ENCODE measurements around the gene TRPC4AP. TPM values are rescaled to one million over a fixed set of nuclear protein-coding genes. Genes with fewer than 3 reads are reported as not detected.

Gene TRPC4AP
- total RNA-seq, 4 donors from 2014 or later, result 53.3 to 76.8 (median 73.5) TPM

DNA sequence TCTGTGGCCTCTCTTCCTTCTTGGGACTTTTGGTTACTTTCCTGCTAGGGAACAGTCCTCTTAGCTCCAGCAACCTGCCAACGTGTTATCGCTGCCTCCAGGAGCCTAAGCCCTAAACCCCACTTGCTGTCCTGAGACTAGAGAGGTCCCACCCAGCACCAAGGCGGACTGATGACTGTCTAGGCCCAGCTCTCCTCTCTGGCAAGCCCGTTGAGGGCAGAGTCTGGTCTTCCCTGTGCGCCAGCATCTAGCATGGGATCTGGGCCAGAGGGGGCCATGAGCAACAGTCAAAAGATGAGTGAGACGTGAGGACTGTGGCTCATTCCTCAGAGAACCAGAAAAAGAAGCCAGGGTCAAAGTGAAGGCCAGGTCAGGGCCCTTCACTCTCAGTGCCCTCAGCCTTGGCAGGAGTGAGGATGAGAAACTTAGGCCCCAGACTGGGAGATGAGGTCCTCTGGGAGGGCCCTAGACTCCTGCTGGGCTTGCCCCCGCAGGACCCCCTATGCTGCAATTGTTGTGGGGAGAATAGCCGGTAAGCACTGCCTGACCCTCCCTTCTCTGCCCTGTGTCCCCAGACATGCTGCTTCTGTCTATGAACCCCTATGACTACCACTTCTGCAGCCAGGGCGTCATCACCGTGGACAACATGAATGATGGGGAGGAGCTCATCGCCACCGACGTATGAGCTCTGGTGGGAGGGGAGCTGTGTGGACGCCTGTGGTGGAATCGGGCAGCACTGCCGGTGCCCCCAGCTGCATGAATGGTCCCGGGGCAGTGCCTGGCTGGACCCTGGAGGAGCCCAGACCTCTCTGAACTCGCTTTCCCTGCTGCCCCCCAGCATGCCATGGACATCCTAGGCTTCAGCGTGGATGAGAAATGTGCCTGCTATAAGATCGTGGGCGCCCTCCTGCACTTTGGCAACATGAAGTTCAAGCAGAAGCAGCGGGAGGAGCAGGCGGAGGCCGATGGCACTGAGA lies 106.0 kb downstream of the TRPC4AP start:
- H3K27ac ChIP-seq, result no peak overlapping the region
- WGBS, 2 donors, result 72 to 73% methylated on average over 22 to 24 of the region's 24 CpGs

DNA sequence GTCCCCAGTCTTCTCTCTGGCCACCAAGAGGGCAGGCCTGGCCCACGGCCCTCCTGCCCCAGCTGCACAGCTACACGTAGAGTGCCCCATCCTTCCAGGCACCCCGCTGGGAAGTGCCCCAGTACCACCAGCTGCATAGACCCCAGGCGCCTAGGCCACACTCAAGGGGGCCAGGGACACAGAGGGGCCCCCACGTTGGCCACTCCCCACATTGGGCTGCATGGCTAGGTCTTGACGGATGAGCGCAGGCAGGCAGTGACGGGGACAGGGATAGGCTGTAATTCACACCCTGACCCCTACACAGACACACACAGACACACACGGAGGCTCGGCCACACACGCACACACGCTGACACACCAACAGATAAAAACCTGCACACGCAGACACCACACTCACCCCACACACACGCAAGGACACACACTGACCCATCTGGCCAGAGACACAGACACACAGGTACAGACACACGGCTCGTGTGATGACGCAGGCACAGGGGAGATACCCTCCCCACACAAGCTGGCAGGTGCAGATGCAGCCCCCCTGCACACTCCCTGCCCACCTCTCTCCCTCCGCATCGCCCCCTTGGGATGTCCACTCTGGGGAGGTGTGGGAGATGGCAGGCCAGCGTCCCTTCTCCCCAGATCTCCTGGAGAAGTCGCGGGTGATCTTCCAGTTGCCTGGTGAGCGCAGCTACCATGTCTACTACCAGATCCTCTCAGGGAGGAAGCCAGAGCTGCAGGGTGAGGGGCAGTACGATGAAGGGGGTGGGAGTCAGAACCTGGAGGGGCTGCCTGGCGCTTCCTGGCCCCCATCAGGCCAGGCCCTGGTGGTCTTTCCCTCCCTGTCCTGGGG lies 106.9 kb downstream of the TRPC4AP start:
- Histone ChIP-seq H3K4me3 (replicated peaks in 1 of 3) (no peak overlapping the region), H3K9me3 (no peaks in the 10 kb centered on the region), H3K36me3 (no peaks in the 10 kb centered on the region), H3K27ac (no peak overlapping the region), H3K4me1 (peaks cover 0 to 7% of the 10 kb centered on the region in 2 donors), H3K27me3 (no peaks in the 10 kb centered on the region)
- TF ChIP-seq, protein P1, sequence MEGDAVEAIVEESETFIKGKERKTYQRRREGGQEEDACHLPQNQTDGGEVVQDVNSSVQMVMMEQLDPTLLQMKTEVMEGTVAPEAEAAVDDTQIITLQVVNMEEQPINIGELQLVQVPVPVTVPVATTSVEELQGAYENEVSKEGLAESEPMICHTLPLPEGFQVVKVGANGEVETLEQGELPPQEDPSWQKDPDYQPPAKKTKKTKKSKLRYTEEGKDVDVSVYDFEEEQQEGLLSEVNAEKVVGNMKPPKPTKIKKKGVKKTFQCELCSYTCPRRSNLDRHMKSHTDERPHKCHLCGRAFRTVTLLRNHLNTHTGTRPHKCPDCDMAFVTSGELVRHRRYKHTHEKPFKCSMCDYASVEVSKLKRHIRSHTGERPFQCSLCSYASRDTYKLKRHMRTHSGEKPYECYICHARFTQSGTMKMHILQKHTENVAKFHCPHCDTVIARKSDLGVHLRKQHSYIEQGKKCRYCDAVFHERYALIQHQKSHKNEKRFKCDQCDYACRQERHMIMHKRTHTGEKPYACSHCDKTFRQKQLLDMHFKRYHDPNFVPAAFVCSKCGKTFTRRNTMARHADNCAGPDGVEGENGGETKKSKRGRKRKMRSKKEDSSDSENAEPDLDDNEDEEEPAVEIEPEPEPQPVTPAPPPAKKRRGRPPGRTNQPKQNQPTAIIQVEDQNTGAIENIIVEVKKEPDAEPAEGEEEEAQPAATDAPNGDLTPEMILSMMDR (IDR thresholded peaks at IDR 0.05), result no peak
- no peak for TF ChIP-seq POLR2A (IDR thresholded peaks at IDR 0.05)
- DNase-seq, result no peak
- 78 to 82% methylated on average over 6 to 24 of the region's 25 CpGs for WGBS, 2 donors
- intact Hi-C loops (cut with DNase I), result no loop called here

More for the DNA sequence above, 106.0 kb downstream of the TRPC4AP start:
- intact Hi-C loops (cut with DNase I), result no loop called here
- Histone ChIP-seq H3K27me3 (no peaks in the 10 kb centered on the region), H3K36me3 (no peaks in the 10 kb centered on the region), H3K4me3 (replicated peaks in 1 of 3) (no peak overlapping the region), H3K4me1 (peaks cover 0 to 7% of the 10 kb centered on the region in 2 donors), H3K9me3 (no peaks in the 10 kb centered on the region)
- TF ChIP-seq POLR2A (IDR thresholded peaks at IDR 0.05), result no peak
- TF ChIP-seq, protein P1 (IDR thresholded peaks at IDR 0.05), result no peak
- DNase-seq, result no peak

DNA sequence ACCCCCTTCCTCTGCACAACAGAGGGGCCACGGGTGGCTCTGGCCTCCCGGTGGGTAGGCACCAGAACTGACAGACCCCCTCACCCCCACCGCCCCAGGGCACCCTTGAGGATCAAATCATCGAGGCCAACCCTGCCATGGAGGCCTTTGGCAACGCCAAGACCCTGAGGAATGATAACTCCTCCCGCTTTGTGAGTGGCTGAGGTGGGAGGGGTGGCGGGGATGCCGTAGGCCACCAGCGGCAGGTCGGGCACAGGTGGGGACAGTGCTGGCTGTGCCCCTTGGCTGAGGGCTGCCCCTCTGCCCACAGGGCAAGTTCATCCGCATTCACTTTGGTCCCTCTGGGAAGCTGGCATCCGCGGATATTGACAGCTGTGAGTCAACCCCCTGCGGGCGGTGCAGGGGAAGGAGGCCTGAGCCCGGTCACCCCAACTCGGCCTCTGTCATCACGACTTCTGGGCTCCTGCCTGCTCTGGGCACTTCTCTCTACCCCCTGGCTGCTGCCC lies 107.8 kb downstream of the TRPC4AP start:
- WGBS, 2 donors, result 76% methylated on average over 9 to 17 of the region's 18 CpGs
- DNase-seq, result no peak
- H3K4me3 ChIP-seq (replicated peaks in 1 of 3), result no peak overlapping the region
- intact Hi-C loops (cut with DNase I), result no loop called here
- peaks cover 0 to 7% of the 10 kb centered on the region in 2 donors for H3K4me1 ChIP-seq
- no peaks in the 10 kb centered on the region for H3K36me3 ChIP-seq
- no peaks in the 10 kb centered on the region for H3K27me3 ChIP-seq
- H3K27ac ChIP-seq, result no peak overlapping the region
- H3K9me3 ChIP-seq, result no peaks in the 10 kb centered on the region
- no peak for TF ChIP-seq POLR2A (IDR thresholded peaks at IDR 0.05)
- TF ChIP-seq, protein P1 (IDR thresholded peaks at IDR 0.05), result no peak

DNA sequence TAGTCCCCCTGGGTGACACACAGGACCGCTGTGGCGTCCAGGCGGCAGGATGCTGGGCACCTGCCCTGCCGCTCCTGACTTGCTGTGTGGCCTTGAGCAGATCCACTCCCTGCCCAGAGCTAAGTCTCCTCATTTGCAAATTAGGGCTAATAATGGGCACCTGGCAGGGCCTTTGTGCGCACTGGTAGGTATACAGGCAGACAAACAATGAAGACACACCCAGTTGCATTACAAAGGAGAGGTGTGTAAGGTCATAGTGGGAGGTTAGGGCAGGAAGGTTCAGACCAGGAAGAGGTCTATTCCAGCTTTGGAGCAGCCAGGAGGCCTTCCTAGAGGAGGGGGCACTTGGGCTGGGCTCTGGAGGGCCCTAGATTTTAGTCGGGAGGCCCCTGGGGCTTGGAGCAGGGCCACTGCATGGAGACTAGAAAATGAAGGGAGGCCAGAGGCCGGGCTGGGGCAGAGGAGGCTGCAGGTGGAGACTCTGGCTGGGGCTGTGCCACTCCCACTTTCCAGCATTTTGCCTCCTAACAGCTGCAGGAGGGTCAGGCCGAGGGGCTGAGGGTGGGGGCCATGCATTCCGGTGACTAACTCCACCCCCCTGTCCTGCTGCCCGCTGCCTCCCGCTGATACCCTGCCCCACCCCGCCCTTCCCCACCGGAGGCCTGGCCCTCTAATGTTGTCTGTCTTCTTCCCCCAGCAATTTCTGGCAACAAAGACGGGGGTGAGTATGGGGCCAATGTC lies 108.4 kb downstream of the TRPC4AP start:
- H3K27ac ChIP-seq, result no peak overlapping the region
- H3K27me3 ChIP-seq, result no peaks in the 10 kb centered on the region
- 40 to 43% methylated on average over 10 of the region's 14 CpGs for WGBS, 2 donors
- no peak for DNase-seq
- no peaks in the 10 kb centered on the region for H3K9me3 ChIP-seq
- TF ChIP-seq POLR2A (IDR thresholded peaks at IDR 0.05), result no peak
- TF ChIP-seq, protein P1 (IDR thresholded peaks at IDR 0.05), result no peak
- H3K4me1 ChIP-seq, result peaks cover 0 to 7% of the 10 kb centered on the region in 2 donors
- no peaks in the 10 kb centered on the region for H3K36me3 ChIP-seq
- no peak overlapping the region for H3K4me3 ChIP-seq (replicated peaks in 1 of 3)
- intact Hi-C loops (cut with DNase I), result no loop called here

Data from thyroid gland (tissue), 4 donors.